Gastroesophageal sphincter (tissue), 3 donors: ENCODE data around the gene XYLT1.

Experiments used
- CTCF ChIP-seq, 4 experiments: fragments of 200-600 bp in 2 of 4; fragments of 450-650 bp in 2 of 4; sonication (generic) in 1 of 4; IDR thresholded peaks; one replicate each; pipeline ENCODE4 v1.5.1; 2017 to 2019; ENCODE audit warnings: antibody characterized with exemption in 4 of 4, mild to moderate bottlenecking in 2 of 4, moderate library complexity in 2 of 4
- POLR2A ChIP-seq, 2 donors: fragments of 450-650 bp; IDR thresholded peaks; one replicate each; pipeline ENCODE4 v1.6.1; 2017; ENCODE audit warnings: antibody characterized with exemption in 2 of 2, mild to moderate bottlenecking in 2 of 2, moderate library complexity in 1 of 2

- TF ChIP-seq CTCF (IDR thresholded peaks at IDR 0.05) (no peak), POLR2A (IDR thresholded peaks at IDR 0.05) (no peak)
These were observed 277.1 kb downstream of the XYLT1 start for GRCh38 chr16:17193566-17194100.
